Renal cortex interstitium (tissue), 11 donors: ENCODE data around the gene STK32B. TPM values are rescaled to one million over a fixed set of nuclear protein-coding genes. Genes with fewer than 3 reads are reported as not detected.
"Not testable (repeated sequence)": the region's sequence is repeated elsewhere in the genome, so short reads cannot be mapped to it uniquely, and the experiment has no call there.

Experiments used
- DNase-seq, 11 donors: peaks; one replicate each; pipeline ENCODE4 v3.0.0-alpha.2; 2013; ENCODE audit warnings: low read depth in 9 of 11, low spot score in 4 of 11; ENCODE audit errors: extremely low read depth in 1 of 11
- polyA plus RNA-seq, 3 donors: library from polyadenylated mRNA; unstranded; fragments of 120-200 nt; gene quantifications; one replicate each; pipeline ENCODE4 v1.2.1, GENCODE V29; 2013; ENCODE audit not compliant: insufficient read length in 3 of 3

The STK32B gene
- polyA plus RNA-seq, 3 donors = 7.6 to 10.2 (median 9.2) TPM

DNA sequence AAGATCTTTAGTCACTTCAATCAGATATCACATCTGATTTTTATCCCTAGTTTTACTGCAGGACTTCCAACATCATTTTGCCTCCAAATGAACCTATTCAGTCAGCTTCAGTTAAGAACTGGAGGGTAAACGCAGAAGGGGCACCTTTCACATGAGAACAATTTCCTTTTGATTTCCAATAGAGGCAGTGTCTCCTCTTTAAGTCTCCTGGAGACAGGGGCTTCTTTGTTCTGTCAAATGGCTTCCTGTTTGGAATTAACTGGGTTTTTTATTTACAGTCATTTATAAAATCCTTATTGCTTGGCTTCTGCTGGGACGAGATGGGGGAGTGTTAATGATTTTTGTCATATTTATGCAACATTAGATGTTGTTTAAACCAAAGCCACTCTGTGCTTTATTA, 164.0 kb downstream of the STK32B start:
- DNase-seq = no peak

DNA sequence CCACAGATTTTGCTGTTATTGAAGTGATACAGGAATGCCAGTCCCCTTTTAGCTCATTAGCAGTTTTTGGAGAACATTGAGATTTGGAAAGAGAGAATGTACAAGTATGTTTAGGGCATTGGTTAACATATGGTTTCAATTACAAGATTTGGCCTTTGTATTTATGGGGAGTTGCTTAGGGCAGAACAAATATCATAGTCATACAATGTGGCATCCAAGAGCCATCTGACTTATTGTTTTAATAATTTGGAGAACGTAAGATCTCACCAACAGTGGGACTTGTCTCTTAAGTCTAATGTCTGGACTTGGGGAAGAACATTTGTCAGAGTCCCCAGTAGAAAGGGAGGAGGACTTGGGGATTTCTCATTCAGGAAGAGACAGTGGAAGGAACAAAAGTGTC, 166.1 kb downstream of the STK32B start:
- DNase-seq = no peak

DNA sequence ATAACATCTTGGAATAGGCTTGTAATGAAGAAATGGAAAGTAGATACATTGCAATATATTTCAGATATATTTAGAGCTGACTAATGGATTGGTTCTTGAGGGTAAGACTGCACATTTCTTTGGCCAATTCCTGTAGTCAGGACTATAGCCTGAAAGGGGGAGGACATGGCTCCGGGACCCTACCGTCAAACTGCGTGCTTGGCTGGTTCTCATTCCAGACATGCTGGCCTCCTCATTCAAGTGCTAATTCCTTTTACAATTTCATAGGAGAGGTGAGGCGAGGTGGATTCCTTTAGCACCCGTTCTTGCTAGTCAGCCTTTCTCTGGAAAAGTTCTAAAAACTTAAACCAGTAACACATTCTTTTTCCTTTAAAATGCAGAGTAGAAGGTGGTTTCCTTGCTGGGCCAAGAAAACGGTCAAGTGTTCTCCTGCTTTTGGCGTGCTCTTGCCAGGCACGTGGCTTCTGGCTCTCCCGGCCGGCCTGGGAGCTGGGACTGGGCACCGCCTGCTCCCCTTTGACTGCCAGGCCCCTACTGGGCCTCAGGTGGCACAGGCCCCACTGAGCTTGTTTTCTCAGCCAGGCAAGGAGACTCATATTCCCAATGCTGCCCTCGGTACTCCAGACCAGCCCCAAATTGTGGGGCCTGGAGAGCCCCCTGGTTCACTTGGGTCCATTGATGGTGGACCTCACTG, 167.2 kb downstream of the STK32B start:
- no peak for DNase-seq

DNA sequence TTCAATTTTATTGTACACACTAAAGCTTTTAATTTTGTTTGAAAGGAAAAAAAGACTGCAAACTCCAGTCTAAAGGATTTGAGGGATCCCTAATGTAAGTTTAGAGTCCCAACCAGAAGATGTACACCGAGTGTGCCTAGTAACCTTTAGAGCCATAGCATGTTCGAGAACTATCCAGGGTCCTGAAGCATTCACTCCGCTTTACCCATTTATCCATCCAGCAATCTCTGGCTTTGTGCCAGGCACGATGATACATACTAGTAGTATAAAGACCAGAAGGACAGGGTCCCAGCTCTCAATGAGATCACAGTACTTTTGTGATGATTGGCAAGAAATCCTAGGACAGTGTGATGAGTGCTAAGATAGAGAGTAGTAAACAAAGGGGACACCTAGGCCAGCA, 168.7 kb downstream of the STK32B start:
- DNase-seq = peak in 10 of 11 donors; percentile 8 to 47 (median 20)

DNA sequence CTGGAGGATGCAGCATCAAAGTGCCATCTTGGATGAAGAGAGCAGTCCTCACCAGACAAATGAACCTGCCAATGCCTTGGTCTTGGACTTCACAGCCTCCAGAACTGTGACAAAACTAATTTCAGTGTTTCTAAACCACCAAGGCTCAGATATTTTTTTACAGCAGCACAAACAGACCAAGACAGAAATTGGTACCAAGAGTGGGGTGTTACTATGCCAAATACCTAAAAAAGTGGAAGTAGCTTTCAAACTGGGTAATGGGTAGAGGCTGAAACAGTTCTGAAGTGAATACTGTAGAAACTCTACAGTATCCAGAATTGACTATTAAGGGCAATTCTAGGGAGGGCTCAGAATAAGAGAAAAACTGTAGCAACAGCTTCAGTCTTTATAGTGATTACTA, 170.8 kb downstream of the STK32B start:
- no peak for DNase-seq

DNA sequence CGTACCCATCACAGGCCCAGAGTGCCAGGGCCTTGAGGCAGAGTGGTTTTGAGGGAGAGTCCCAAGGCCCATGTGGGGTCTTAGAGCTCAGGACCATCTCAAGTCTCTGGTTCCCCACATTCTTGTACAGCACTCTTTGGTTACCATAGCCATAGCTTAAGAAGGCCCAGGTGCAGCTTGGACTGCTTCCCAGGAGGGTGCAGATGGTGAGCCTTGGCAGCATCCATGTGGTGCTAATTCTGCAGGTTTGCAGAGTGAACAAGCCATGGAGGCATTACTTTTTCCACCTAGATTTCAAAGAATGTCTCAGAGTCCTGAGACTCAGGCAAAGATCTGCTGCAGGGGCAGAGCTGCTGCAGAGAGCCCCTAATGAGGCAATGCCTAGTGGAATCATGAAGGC, 171.7 kb downstream of the STK32B start:
- DNase-seq = no peak

DNA sequence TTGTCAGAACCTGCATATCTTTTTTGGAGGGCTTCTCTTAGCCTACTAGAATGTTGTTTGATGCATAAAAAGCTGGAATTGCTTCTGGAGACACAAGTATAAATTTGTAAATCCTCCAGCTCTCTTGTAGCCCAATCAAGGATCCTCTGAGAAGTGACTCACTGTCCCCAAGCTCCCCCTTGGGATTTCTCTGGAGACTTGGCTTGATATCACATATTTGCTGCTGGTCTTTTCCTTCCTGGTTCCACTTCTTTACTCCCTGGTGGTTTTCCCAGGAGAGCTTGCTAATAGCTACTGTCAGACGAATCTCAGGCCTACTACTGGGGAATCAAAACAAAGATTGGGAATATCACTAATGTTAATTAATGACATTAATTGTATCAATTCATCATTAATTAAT, 173.1 kb downstream of the STK32B start:
- DNase-seq = no peak

DNA sequence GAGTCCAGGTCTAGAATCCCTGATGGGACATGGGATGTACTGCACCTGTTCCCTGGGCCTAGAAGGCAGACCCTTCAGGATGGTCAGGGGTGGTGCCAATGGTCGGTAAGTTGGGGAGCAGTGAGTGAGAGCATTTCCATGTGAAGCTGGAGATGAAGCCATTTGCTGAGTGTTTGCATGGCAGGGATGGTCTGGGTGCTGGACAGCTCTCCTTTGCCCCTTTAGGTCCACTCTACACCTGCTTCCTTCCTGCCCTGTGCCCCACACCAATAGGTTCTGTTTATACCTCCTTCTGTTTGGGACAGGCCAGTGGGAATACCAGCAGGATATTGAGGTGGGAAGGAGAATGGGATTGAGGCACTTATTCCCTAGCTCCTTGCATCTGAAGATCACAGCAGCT, 181.3 kb downstream of the STK32B start:
- no peak for DNase-seq

DNA sequence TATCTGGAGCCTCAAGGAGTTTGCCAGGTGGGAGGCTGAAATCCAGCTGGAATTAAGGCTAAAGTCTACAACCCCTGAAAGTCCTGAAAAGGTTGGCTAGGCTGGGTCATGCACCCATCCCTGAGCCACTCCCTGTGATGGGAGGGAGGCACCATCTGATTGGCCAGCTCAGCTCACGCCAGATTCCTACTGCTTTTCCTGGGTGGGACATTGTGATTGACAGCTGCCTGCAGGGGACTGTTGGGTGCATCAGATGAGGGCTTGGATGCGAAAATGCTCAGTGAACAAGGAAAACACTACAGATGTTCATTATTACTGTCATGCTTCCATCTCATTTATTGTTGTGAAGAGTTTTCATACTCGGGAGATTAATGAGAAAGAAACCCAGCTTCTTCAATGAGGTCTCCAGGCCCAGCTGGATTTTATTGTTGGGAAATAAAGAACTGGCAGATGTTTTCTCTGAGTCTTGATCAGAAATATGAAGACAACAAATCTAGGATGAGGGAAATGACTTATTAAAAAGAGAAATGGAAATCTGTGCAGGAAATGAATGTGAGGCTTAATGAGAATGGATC, 185.9 kb downstream of the STK32B start:
- no peak for DNase-seq

DNA sequence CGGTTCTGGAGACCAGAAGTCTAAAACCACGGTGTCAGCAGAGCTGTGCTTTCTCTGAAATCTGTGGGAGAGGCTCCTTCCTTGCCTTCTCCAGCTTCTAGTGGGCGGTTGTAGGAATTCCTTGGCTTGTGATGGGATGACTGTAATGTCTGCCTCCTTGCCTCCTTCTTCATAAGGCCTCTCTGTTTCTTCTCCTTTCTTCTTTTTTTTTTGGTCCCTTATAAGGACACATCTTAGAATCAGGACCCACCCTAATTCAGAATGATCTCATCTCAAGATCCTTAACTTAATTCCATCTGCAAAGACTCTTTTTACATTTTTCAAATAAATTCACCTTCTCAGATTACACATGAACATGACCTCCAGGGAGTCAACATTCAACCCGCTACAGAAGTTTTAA, 186.9 kb downstream of the STK32B start:
- no peak for DNase-seq

DNA sequence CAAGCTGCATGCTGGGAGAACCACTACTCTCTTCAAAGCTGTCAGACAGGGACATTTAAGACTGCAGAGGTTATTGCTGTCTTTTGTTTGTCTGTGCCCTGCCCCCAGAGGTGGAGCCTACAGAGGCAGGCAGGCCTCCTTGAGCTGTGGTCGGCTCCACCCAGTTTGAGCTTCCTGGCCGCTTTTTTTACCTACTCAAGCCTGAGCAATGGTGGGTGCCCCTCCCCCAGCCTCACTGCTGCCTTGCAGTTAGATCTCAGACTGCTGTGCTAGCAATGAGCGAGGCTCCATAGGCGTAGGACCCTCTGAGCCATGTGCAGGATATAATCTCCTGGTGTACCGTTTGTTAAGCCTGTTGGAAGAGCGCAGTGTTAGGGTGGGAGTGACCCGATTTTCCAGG, 195.8 kb downstream of the STK32B start:
- not testable (repeated sequence) for DNase-seq

DNA sequence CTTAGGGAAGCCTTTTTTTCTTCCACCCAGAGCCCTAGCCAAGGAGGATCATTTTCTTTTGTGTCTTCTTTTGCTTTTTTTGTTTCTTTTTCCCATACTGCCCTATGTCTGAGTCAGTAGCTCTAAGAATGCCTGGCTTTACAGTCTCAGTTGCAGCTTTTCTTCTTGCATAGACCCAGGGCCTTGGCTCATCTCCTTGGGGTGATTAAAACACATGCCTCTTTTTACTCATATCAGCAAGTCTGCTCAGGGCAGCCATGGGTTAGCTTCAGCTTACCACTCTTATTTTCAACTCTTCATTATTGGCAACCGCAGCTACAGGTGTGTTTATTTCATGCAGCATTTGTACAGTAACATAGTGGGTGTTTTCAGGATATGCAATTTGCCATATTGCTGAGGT, 196.5 kb downstream of the STK32B start:
- no peak for DNase-seq

DNA sequence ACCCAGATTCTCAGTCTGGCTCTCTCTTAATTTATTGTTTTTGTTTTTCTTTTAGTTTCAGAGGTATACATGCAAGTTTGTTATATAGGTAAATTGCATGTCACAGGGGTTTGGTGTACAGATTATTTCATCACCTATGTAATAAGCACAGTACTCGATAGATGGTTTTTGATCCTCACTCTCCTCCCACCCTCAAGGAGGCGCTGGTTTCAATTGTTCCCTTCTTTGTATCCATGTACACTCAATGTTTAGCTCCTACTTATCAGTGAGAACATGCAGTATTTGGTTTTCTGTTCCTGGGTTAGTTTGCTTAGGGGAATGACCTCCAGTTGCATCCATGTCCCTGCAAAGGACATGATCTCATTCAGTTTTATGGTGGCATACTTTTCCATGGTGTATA, 198.4 kb downstream of the STK32B start:
- no peak for DNase-seq

DNA sequence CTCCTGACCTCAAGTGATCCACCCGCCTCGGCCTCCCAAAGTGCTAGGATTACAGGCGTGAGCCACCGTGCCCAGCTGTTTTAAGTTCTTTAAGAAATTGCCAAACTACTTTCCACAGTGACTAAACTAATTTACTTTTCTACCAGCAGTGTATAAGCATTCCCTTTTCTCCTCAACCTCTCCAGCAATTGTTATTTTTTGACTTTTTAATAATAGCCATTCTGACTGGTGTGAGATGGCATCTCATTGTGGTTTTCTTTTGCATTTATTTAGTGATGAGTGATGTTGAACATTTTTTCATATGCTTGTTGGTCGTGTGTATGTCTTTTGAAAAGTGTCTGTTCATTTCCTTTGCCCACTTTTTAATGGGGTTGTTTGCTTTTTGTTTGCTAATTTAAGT, 199.3 kb downstream of the STK32B start:
- DNase-seq = not testable (repeated sequence)

DNA sequence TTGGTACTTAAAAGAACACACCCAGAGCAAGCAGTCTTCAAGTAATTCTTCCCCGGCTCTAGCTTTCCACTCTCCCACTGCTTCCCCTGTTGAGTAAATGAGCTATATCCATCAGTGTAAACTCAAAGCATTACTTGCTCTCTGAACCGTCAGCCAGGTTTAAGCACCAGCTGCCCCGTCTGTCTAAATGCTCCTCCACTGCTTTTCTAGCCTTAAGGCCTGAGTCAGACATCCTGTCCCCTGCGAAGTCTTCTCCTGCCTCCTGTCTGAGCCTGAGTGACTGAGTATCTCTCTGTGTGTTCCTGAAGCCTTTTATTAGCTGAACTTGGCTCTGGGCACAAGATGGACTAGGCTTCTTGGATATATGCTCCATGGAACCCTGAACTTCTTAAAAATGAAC, 205.1 kb downstream of the STK32B start:
- DNase-seq = no peak

DNA sequence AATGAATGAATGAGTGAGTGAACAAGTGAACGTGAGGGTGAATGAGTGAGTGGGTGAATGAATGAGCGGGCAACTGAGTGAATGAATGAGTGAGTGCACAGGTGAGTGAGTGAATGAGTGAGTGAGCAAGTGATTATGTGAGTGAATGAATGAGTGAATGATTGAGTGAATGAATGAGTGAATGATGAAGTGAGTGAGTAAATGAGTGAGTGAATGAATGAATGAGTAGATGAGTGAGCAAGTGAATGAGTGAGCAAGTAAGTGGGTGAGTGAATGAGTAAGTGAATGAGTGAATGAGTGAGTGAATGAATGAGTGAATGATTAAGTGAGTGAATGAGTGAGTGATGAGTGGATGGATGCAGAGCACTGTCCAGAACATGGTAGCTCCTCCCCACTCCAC, 205.8 kb downstream of the STK32B start:
- no peak for DNase-seq

DNA sequence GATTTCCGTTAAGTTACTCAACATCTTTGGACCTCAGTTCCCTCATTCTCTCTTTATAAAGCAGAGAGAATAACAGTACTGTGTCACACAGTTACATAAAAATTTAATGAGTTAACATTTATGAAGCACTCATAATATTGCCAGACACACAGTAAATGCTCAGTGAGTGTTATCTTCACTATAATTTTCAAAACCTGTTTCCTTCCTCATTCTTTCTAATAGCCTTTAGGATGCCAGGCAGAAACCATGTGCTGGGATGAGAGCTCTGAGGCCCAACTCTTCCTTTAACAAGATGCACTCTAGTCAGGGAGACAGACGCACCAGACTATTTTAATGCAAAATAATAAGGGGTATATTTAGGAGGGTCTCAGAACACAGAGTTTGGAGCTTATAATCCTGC, 208.2 kb downstream of the STK32B start:
- DNase-seq = no peak

DNA sequence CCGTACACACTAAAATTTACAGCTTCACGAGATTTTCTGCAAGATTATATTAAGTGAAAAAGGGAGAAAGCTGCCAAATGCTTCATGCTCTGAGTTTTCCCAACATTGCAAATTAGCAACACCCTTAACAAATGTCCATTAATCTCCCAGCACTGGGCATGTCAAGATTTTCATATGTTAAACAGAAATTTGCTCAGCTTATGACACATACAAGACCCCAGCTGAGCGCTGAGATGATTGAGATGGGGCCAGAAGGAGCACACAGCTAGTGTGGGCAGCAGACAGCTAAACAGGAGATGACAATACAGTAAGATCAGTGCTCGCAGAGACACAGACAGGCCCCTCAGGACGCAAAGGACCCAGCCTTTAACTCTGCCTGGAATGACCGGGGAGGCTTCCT, 208.8 kb downstream of the STK32B start:
- no peak for DNase-seq

DNA sequence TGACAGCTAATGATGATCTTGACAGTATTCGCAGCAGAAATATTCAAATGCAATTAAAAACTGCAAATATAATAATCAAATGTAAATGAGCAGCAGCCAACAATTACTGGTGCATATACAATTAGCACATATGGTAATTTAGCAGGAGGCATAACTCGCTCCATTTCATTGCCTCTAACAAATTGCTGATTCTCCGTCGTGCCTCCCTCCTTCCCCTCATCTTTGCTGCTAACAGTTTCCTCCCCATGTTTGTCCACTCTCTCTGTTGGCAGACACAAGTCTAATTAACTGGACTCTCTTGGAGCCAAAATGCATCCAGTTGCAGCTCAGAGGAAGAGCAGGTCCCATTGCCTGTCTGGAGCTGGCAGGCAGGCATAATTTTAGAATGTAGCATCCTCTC, 210.6 kb downstream of the STK32B start:
- no peak for DNase-seq

DNA sequence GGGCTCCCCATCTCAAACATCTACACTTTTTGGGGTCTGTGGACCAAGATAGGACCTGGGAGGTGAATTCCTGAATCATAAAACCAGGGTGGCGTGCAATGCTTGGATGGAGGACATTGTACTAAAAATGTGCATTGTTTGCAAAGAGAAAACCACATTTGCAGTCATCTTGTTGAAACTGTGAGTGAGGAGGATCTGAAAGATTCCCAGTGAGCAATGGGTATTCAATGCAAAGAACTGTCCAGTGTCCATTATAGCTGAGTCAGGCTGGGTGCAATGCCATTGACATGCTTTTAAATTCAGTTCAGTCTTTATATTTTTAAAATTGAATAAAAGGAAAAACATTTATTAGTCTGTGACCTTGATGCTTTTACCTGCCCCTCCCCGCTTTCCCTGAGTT, 215.7 kb downstream of the STK32B start:
- DNase-seq = no peak

DNA sequence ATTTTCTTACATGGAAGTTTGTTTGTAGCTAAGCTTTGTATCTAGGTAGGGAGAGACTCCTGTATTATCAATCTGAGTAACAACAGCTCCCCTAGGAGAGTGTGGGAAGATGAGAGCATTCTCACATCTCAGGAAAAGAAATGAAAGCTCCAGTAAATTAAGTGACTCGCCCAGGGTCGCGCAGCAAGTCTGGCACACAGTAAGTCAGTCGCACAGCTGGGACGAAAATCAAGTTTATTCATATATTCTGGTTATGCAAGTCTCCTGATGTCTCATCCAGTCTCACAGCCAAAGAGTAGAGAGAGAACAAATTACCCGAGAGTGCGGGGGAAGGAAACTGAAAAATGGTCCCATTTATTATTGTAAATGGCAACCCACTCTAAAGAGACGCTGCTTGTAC, 216.1 kb downstream of the STK32B start:
- DNase-seq = no peak
